Lung (tissue), 12 donors: Measurements from ENCODE around the gene ANKRD17. TPM values are rescaled to one million over a fixed set of nuclear protein-coding genes. Genes with fewer than 3 reads are reported as not detected.
A peak's percentile ranks its signal among the peaks of the same experiment; 100 is the strongest.

Experiments used
- ATAC-seq: fragments of 200-7000 bp; cut with Tn5 transposase; one replicate; pipeline ENCODE4 v1.9.1; 2020; ENCODE audit warnings: moderate number of reproducible peaks; ENCODE audit not compliant: insufficient read depth, low FRiP score
- DNase-seq, 3 donors: peaks; one replicate each; pipeline ENCODE4 v3.0.0-alpha.2; 2013 to 2017
- H3K27ac ChIP-seq, 2 donors: one replicate each; pipeline ENCODE4 v1.5.1; 2013; ENCODE audit warnings: mild to moderate bottlenecking in 2 of 2, moderate library complexity in 2 of 2, control low read depth in 1 of 2, inconsistent platforms in 1 of 2, low read depth in 1 of 2, low read length in 1 of 2
- H3K27me3 ChIP-seq, 3 donors: one replicate each; pipeline ENCODE4 v1.5.1; 2013; ENCODE audit warnings: low read length in 2 of 3; ENCODE audit not compliant: control insufficient read depth in 3 of 3, insufficient read depth in 3 of 3
- H3K36me3 ChIP-seq, 4 donors: one replicate each; pipeline ENCODE4 v1.5.1; 2013; ENCODE audit warnings: low read length in 4 of 4, mild to moderate bottlenecking in 1 of 4, moderate library complexity in 1 of 4; ENCODE audit not compliant: control insufficient read depth in 4 of 4, insufficient read depth in 4 of 4
- H3K4me1 ChIP-seq, 5 donors: one replicate each; pipeline ENCODE4 v1.5.1; 2013; ENCODE audit warnings: low read length in 5 of 5, mild to moderate bottlenecking in 2 of 5, moderate library complexity in 1 of 5; ENCODE audit not compliant: control insufficient read depth in 5 of 5, insufficient read depth in 5 of 5
- H3K4me3 ChIP-seq: one replicate; pipeline ENCODE4 v1.5.1; 2013; ENCODE audit warnings: mild to moderate bottlenecking, control low read depth, moderate library complexity
- H3K9ac ChIP-seq, 2 donors: one replicate each; pipeline ENCODE4 v1.5.1; 2013; ENCODE audit warnings: low read length in 2 of 2, control low read depth in 1 of 2; ENCODE audit not compliant: insufficient read depth in 1 of 2
- H3K9me3 ChIP-seq, 4 donors: one replicate each; pipeline ENCODE4 v1.5.1; 2013; ENCODE audit warnings: low read length in 3 of 4, mild to moderate bottlenecking in 1 of 4, moderate library complexity in 1 of 4; ENCODE audit not compliant: control insufficient read depth in 4 of 4, insufficient read depth in 3 of 4
- CTCF ChIP-seq: IDR thresholded peaks from 2 replicates; pipeline ENCODE4 v1.5.1; 2012; ENCODE audit warnings: mild to moderate bottlenecking; ENCODE audit errors: control extremely low read depth, extremely low read depth
- WGBS, 2 donors: extraction: QIAGEN DNeasy Blood & Tissue Kit; methylation state at CpG; one replicate each; pipeline ENCODE4 v1.1.7; 2013; 5-methylcytosine and 5-hydroxymethylcytosine counted together
- polyA plus RNA-seq, 2 donors: library from polyadenylated mRNA; stranded (reverse); fragments of 200-250 nt; gene quantifications; one replicate each; pipeline ENCODE4 v1.2.1, GENCODE V29; 2013
- total RNA-seq, 2 donors: library from RNA; depleted of rRNA in 1 of 2; stranded (reverse); fragments of >200 nt in 1 of 2; gene quantifications; one replicate each; pipeline ENCODE4 v1.2.1, GENCODE V29; 2014 to 2021
- donor health status: control.
- donor health status: control.
- donor health status: Bipolar disorder and iron deficiency.
- donor health status: healthy.
- donor health status: DM: yes; HTN: yes; CAD: no.

Gene ANKRD17
- total and polyA plus RNA-seq, 4 donors, result 7.8 to 74.4 (median 31.7) TPM

DNA sequence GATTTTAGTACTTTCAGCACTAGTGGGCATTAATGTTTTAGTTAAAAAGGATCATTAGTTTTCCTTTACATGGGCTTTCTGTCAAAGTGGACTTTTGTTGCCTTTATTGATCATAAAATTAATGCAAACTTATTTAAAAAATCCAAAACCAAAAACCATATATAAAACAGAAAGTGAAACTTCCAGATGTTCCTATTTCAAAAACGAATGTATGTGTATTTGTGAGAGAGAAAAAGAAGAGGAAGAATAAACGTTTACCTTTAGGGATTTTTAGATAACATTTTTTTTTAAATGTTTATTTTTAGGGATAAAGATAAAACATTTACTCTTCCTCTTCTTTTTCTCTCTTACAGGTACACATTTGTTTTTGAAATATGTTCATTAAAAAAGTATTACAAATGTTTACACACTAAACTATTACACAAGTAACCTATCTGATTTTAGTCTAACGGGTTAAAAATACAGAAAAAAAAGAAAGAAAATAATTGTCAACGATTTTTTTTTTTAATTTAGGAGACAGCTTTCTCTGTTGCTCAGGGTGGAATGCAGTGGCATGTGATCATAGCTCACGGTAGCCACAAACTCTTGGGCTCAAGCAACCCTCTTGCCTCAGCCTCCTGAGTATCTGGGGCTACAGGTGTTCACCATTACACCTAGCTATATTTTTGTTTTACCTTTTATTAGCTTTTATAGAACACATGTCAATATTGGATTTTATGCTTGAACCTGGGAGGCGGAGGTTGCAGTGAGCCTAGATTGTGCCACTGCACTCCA lies 172.3 kb downstream of the ANKRD17 start:
- H3K9ac ChIP-seq, result peak overlapping the region in 1 of 2 donors; percentile 13

DNA sequence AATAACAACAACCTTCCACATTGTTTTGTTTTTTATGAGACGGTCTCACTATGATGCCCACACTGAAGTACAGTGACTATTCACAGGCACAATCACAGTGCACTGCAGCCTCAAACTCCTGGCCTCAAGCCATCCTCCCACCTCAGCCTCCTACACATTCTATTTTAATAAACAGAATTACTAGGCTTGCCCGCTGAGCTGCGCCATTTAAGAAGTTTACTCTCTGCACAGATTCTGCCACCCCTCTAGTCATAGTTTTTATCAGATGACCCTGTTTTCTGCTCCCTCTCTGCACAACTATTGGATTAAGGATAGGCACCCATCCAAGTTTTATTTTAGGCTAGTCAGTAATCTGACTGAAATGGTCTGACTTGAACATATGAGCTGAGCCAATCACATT lies 177.8 kb downstream of the ANKRD17 start:
- ATAC-seq, result no peak
- WGBS, 2 donors, result 66 to 86% methylated on average over 3 of the region's 3 CpGs
- Histone ChIP-seq H3K9me3 (no peaks in the 10 kb centered on the region), H3K27ac (no peak overlapping the region), H3K4me3 (no peak overlapping the region), H3K36me3 (peaks cover 18 to 41% (median 24%) of the 10 kb centered on the region in 4 donors), H3K27me3 (no peaks in the 10 kb centered on the region), H3K4me1 (peaks cover 0 to 7% (median 0%) of the 10 kb centered on the region in 5 donors), H3K9ac (no peak overlapping the region)
- TF ChIP-seq CTCF, result no peak
- no peak for DNase-seq

More for the DNA sequence above, 172.3 kb downstream of the ANKRD17 start:
- 33 to 35% methylated on average over 6 of the region's 6 CpGs for WGBS, 2 donors
- TF ChIP-seq CTCF, result no peak
- Histone ChIP-seq H3K36me3 (peaks cover 8 to 37% (median 20%) of the 10 kb centered on the region in 4 donors), H3K9me3 (no peaks in the 10 kb centered on the region), H3K27me3 (no peaks in the 10 kb centered on the region), H3K27ac (no peak overlapping the region), H3K4me3 (no peak overlapping the region), H3K4me1 (no peaks in the 10 kb centered on the region)
- DNase-seq (no peak), ATAC-seq (no peak)

- no peak for ATAC-seq
- DNase-seq, result no peak
- Histone ChIP-seq H3K27ac (no peak overlapping the region), H3K4me3 (no peak overlapping the region), H3K9ac (no peak overlapping the region), H3K36me3 (peaks cover 14 to 22% (median 19%) of the 10 kb centered on the region in 4 donors), H3K9me3 (no peaks in the 10 kb centered on the region), H3K27me3 (no peaks in the 10 kb centered on the region), H3K4me1 (peaks cover 0 to 4% (median 0%) of the 10 kb centered on the region in 5 donors)
- WGBS, 2 donors, result 86 to 92% methylated on average over 3 of the region's 3 CpGs
- TF ChIP-seq CTCF, result no peak
Measured at GRCh38 chr4:73075832-73076231, 182.8 kb downstream of the ANKRD17 start.

DNA sequence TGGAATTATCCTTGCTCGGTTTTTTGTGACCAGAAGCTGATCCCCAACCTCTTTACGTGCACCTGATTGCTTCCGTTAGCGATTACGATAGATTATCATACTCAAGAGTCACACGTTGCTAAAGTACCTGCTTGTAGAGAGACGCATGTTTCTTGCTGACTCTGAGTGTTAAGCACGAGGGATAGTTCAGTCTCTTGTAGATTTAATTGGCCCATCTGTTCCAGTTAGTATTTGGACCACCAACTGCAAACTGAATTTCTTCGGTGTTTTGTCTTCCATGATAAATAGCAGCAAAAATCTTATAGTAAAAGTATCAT lies 188.6 kb downstream of the ANKRD17 start:
- 3 to 6% methylated on average over 9 of the region's 9 CpGs for WGBS, 2 donors

More for the DNA sequence above, 188.6 kb downstream of the ANKRD17 start:
- no peak overlapping the region for H3K4me3 ChIP-seq
- H3K9ac ChIP-seq, result peak overlapping the region; percentile 88 to 97
- H3K36me3 ChIP-seq, result peaks cover 0 to 5% (median 3%) of the 10 kb centered on the region in 4 donors
- H3K9me3 ChIP-seq, result no peaks in the 10 kb centered on the region
- H3K4me1 ChIP-seq, result peaks cover 0 to 13% (median 0%) of the 10 kb centered on the region in 5 donors
- no peak for TF ChIP-seq CTCF
- H3K27me3 ChIP-seq, result no peaks in the 10 kb centered on the region
- peak overlapping the region; percentile 66 to 95 for H3K27ac ChIP-seq
- ATAC-seq (peak; percentile 1), DNase-seq (no peak)
